OCI-LY7 (cell line): ENCODE results near the gene FRMD6. TPM values are rescaled to one million over a fixed set of nuclear protein-coding genes. Genes with fewer than 3 reads are reported as not detected.

Experiments used
- BruUV-seq: library from RNA; stranded (reverse); fragments of 400-500 nt; replicated peaks from 2 replicates; lab custom pipeline; 2021; lab: Mats Ljungman, UMichigan
- CTCF ChIA-PET: fragments of 300-600 bp; sonication (Branson Sonifier 250); formaldehyde crosslinking; loops from one replicate; lab custom pipeline; 2022; ENCODE audit warnings: antibody characterized with exemption; ENCODE audit not compliant: unreplicated experiment; lab: Charles Lee
- POLR2A ChIA-PET: fragments of 300-600 bp; sonication (Branson Sonifier 250); formaldehyde crosslinking; loops from one replicate; lab custom pipeline; 2022; ENCODE audit warnings: antibody characterized with exemption; lab: Charles Lee
- DNase-seq: peaks from one replicate; pipeline ENCODE4 v3.0.0-alpha.2; 2015; ENCODE audit warnings: low spot score
- H2AFZ ChIP-seq: fragments of 200-600 bp; sonication (generic), shearing (Covaris generic); 2 replicates; pipeline ENCODE4 v1.6.1; 2014; ENCODE audit warnings: mild to moderate bottlenecking, antibody characterized with exemption, low read length, moderate library complexity
- H3K27ac ChIP-seq: fragments of 200-600 bp; sonication (generic); 2 replicates; pipeline ENCODE4 v1.5.1; 2014; ENCODE audit warnings: mixed run types, low read depth, mild to moderate bottlenecking, moderate library complexity, low read length, inconsistent platforms; ENCODE audit not compliant: poor library complexity, severe bottlenecking
- H3K36me3 ChIP-seq: fragments of 200-600 bp; sonication (generic); 2 replicates; pipeline ENCODE4 v1.6.1; 2014; ENCODE audit warnings: mild to moderate bottlenecking, antibody characterized with exemption, low read length, moderate library complexity, mixed read lengths; ENCODE audit not compliant: insufficient read depth
- H3K4me1 ChIP-seq: fragments of 200-600 bp; sonication (generic); 2 replicates; pipeline ENCODE4 v1.5.1; 2014; ENCODE audit warnings: mild to moderate bottlenecking, low read length; ENCODE audit not compliant: insufficient read depth, poor library complexity, severe bottlenecking
- H3K4me2 ChIP-seq: fragments of 200-600 bp; sonication (generic); 2 replicates; pipeline ENCODE4 v1.6.1; 2014; ENCODE audit warnings: mild to moderate bottlenecking, low read length
- H3K4me3 ChIP-seq: fragments of 200-600 bp; sonication (generic); 2 replicates; pipeline ENCODE4 v1.5.1; 2014; ENCODE audit warnings: mild to moderate bottlenecking, low read depth, low read length; ENCODE audit not compliant: poor library complexity, severe bottlenecking
- H3K79me2 ChIP-seq: fragments of 200-600 bp; sonication (generic); 2 replicates; pipeline ENCODE4 v1.6.1; 2016; ENCODE audit warnings: low read depth, mild to moderate bottlenecking, low read length, moderate library complexity, mixed read lengths; ENCODE audit not compliant: insufficient read depth
- H3K9me2 ChIP-seq: fragments of 200-600 bp; sonication (generic); 2 replicates; pipeline ENCODE4 v1.6.1; 2016; ENCODE audit warnings: mild to moderate bottlenecking, low read length, mixed read lengths; ENCODE audit not compliant: insufficient read depth
- H3K9me3 ChIP-seq: fragments of 200-600 bp; sonication (generic); 2 replicates; pipeline ENCODE4 v1.6.1; 2014; ENCODE audit warnings: mild to moderate bottlenecking, mixed run types, low read length, mixed read lengths
- H4K20me1 ChIP-seq: fragments of 200-600 bp; sonication (generic); 2 replicates; pipeline ENCODE4 v1.6.1; 2014; ENCODE audit warnings: mild to moderate bottlenecking, antibody characterized with exemption, low read length, moderate library complexity, mixed read lengths; ENCODE audit not compliant: insufficient read depth
- EZH2phosphoT487 ChIP-seq: fragments of 200-600 bp; sonication (generic); IDR thresholded peaks from 2 replicates; pipeline ENCODE4 v1.6.1; 2018; ENCODE audit warnings: low read depth, borderline replicate concordance, mild to moderate bottlenecking, mixed run types, antibody characterized with exemption, low read length, moderate library complexity, mixed read lengths
- intact Hi-C: fragments of 100-400 bp; cut with micrococcal nuclease; formaldehyde crosslinking; loops from one replicate; pipeline ENCODE4 v1.10.0; 2022; ENCODE audit not compliant: unreplicated experiment
- total RNA-seq, 2 experiments: library from RNA; depleted of rRNA in 1 of 2; stranded (reverse); fragments of >200 nt in 1 of 2; shearing (Covaris generic) in 1 of 2; gene quantifications; 2 replicates each; pipeline ENCODE4 v1.2.3, GENCODE V29; 2014 to 2022
- TF ChIP-seq, protein P1 (sequence below): fragments of 200-600 bp; sonication (generic); conservative IDR thresholded peaks from 2 replicates; pipeline ENCODE4 v1.5.1; 2014; ENCODE audit warnings: mild to moderate bottlenecking, antibody characterized with exemption, low read length, moderate library complexity, mixed read lengths

Gene FRMD6
- total RNA-seq, 2 experiments from 2014 or later = 4.4 to 12.3 TPM

DNA sequence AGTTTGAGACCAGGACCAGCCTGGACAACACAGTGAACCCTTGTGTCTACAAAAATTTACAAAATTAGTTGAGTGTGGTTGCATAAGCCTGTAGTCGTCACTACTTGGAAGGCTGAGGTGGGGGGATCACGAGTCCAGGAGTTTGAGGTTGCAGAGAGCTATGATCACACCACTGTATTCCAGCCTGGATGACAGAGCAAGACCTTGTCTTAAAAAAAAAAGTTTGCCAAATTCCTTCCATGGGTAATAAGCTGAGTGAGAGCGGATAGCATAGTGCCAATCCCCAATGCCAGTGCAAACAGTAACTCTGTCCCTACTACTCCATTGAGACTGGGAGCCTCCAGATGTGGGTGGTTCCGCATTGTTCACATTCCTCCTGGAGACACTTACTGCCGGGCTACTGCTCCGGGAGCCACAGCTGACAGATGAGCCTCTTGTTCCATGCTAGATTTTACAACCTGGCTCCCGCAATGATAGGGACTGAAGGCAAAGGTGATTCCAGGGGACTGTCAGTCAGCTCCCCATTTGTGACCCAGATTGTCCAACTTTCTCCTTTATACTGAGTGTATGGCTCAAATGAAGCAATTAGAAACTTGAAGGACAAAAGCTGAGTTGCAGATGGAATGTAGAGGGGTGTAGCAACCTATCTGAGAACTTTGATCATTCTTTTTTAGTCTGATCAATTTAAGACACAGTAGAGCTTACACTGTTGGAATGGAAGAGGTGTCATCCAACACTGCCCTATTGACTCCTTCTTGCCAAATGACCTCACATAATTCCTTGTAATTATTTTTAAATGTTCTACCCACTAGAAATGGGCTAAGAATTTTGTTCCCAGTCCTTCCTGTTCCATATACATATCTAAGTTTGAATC lies 13.4 kb upstream of the FRMD6 start:
- no peaks in the 10 kb centered on the region for H3K4me1 ChIP-seq
- H3K4me2 ChIP-seq = no peak overlapping the region
- no peak for TF ChIP-seq EZH2phosphoT487
- TF ChIP-seq, protein P1, sequence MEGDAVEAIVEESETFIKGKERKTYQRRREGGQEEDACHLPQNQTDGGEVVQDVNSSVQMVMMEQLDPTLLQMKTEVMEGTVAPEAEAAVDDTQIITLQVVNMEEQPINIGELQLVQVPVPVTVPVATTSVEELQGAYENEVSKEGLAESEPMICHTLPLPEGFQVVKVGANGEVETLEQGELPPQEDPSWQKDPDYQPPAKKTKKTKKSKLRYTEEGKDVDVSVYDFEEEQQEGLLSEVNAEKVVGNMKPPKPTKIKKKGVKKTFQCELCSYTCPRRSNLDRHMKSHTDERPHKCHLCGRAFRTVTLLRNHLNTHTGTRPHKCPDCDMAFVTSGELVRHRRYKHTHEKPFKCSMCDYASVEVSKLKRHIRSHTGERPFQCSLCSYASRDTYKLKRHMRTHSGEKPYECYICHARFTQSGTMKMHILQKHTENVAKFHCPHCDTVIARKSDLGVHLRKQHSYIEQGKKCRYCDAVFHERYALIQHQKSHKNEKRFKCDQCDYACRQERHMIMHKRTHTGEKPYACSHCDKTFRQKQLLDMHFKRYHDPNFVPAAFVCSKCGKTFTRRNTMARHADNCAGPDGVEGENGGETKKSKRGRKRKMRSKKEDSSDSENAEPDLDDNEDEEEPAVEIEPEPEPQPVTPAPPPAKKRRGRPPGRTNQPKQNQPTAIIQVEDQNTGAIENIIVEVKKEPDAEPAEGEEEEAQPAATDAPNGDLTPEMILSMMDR = no peak
- H3K4me3 ChIP-seq = no peak overlapping the region
- intact Hi-C loops = no loop called here
- DNase-seq = no peak
- no TSS peak for BruUV-seq
- H3K27ac ChIP-seq = no peak overlapping the region
- no peaks in the 10 kb centered on the region for H3K36me3 ChIP-seq
- ChIA-PET POLR2A (no interaction called here), CTCF (no interaction called here)
- H4K20me1 ChIP-seq = no peaks in the 10 kb centered on the region
- H3K9me3 ChIP-seq = no peaks in the 10 kb centered on the region
- H2AFZ ChIP-seq = no peak overlapping the region
- H3K79me2 ChIP-seq = no peaks in the 10 kb centered on the region
- no peaks in the 10 kb centered on the region for H3K9me2 ChIP-seq

DNA sequence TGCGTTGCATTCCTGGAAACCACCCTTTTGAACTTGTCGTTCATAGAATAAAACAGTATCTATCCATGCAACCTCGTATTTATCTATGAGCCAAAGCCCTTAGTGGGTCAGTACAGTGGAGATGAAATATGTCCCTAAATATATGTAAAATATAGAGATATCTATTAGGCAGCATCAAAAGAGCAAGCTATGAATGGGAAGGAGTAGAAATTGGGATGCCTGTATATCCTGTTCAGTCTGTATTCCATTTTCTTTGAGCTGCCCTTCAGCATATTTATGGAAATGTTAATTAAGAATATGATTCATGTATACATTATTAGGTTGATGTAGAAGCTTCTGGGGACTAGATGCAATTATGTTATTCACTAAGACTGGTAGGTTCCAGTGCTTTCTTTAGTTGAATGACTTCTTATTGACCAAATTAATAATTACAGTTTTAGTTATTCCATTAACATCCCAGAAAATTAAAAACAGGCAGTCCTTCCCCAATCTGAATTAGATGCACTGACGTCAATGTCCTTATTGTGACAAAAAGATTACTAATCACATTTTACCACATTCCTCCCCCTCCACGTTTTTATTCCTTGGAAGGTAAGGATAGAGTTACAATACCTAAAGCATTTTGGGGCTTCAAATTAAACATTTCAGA lies 11.9 kb upstream of the FRMD6 start:
- Histone ChIP-seq H3K79me2 (no peaks in the 10 kb centered on the region), H3K9me2 (no peaks in the 10 kb centered on the region), H3K36me3 (no peaks in the 10 kb centered on the region), H3K9me3 (no peaks in the 10 kb centered on the region), H3K4me3 (no peak overlapping the region), H4K20me1 (no peaks in the 10 kb centered on the region), H3K4me2 (no peak overlapping the region), H3K4me1 (no peaks in the 10 kb centered on the region), H2AFZ (no peak overlapping the region), H3K27ac (no peak overlapping the region)
- no TSS peak for BruUV-seq
- ChIA-PET CTCF (no interaction called here), POLR2A (no interaction called here)
- intact Hi-C loops = no loop called here
- no peak for DNase-seq
- TF ChIP-seq EZH2phosphoT487 = no peak
- TF ChIP-seq, protein P1 = no peak

DNA sequence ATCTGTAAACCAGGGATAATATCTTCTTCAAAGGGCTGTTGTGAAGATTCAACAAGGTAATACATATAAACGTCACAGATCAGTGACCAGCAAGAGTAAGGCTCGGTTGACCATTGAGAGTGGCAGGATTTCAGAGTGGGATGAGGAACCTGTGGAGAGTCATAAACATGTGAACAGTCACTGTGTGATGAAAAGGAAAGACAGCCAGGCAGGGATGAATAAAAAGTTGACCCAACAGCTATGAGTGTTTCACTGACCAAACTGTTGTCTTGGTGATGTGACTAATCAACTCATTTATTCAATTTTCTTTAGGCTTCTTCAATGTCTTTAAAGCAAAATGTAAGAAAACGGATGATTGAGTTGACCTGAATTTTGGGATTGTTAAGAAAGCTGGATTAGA lies 8.6 kb upstream of the FRMD6 start:
- ChIA-PET CTCF (no interaction called here), POLR2A (no interaction called here)
- no peaks in the 10 kb centered on the region for H3K36me3 ChIP-seq
- no peak overlapping the region for H3K4me2 ChIP-seq
- H3K9me3 ChIP-seq = no peaks in the 10 kb centered on the region
- H4K20me1 ChIP-seq = no peaks in the 10 kb centered on the region
- no peak overlapping the region for H2AFZ ChIP-seq
- H3K27ac ChIP-seq = no peak overlapping the region
- no peak for DNase-seq
- no peaks in the 10 kb centered on the region for H3K4me1 ChIP-seq
- no peak overlapping the region for H3K4me3 ChIP-seq
- intact Hi-C loops = no loop called here
- H3K9me2 ChIP-seq = no peaks in the 10 kb centered on the region
- H3K79me2 ChIP-seq = no peaks in the 10 kb centered on the region
- BruUV-seq = no TSS peak
- no peak for TF ChIP-seq EZH2phosphoT487
- TF ChIP-seq, protein P1 = no peak
